Measurements from ENCODE around the gene ZCCHC7. TPM values are rescaled to one million over a fixed set of nuclear protein-coding genes. Genes with fewer than 3 reads are reported as not detected.
A peak's percentile ranks its signal among the peaks of the same experiment; 100 is the strongest.

ZCCHC7 gene
- total RNA-seq, 1 donor = 32.6 TPM

- Histone ChIP-seq H3K36me3 (ENCODE audit: insufficient read depth, low read length) (no peaks in the 10 kb centered on the region), H3K4me2 (ENCODE audit: insufficient read depth, low read length) (no peak overlapping the region), H2AFZ (ENCODE audit: low read length) (no peak overlapping the region), H4K20me1 (ENCODE audit: insufficient read depth, low read length) (no peaks in the 10 kb centered on the region), H3K9me3 (ENCODE audit: low read depth, low read length) (no peaks in the 10 kb centered on the region), H3K4me1 (ENCODE audit: insufficient read depth, low read length) (peaks cover 21% of the 10 kb centered on the region), H3K79me2 (ENCODE audit: insufficient read depth, low read length) (peaks cover 15% of the 10 kb centered on the region), H3K27ac (ENCODE audit: low read depth, low read length) (no peak overlapping the region), H3K4me3 (ENCODE audit: insufficient read depth, low read length) (no peak overlapping the region), H3K27me3 (ENCODE audit: insufficient read depth, low read length) (no peaks in the 10 kb centered on the region)
- DNase-seq (ENCODE audit: insufficient read length, low spot score, missing footprints) = no peak
- TF ChIP-seq, protein P1, sequence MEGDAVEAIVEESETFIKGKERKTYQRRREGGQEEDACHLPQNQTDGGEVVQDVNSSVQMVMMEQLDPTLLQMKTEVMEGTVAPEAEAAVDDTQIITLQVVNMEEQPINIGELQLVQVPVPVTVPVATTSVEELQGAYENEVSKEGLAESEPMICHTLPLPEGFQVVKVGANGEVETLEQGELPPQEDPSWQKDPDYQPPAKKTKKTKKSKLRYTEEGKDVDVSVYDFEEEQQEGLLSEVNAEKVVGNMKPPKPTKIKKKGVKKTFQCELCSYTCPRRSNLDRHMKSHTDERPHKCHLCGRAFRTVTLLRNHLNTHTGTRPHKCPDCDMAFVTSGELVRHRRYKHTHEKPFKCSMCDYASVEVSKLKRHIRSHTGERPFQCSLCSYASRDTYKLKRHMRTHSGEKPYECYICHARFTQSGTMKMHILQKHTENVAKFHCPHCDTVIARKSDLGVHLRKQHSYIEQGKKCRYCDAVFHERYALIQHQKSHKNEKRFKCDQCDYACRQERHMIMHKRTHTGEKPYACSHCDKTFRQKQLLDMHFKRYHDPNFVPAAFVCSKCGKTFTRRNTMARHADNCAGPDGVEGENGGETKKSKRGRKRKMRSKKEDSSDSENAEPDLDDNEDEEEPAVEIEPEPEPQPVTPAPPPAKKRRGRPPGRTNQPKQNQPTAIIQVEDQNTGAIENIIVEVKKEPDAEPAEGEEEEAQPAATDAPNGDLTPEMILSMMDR (IDR thresholded peaks at IDR 0.05; ENCODE audit: extremely low read depth, low read depth, low read length) = no peak
Measured at GRCh38 chr9:37295178-37295577, 174.8 kb downstream of the ZCCHC7 start.

DNA sequence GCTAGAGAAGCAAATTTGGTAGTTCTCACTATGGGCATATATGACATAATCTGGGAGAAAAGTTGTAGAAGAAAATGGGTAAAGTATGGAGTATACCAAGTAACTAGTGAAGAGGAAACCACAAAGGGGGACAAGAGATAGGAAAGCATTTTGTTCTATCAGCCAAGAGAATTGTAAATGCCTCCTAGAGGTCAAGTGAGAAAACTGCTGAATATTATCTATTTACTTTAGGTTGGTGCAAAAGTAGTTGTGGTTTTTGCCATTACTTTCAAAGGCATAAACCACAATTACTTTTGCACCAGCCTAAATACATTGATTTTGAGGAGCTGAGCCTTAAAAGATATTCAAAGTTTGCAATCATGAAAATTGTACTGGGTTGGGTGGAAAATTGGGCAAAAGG is 175.4 kb downstream of the ZCCHC7 start:
- Histone ChIP-seq H3K79me2 (ENCODE audit: insufficient read depth, low read length) (peaks cover 15% of the 10 kb centered on the region), H3K4me3 (ENCODE audit: insufficient read depth, low read length) (no peak overlapping the region), H4K20me1 (ENCODE audit: insufficient read depth, low read length) (no peaks in the 10 kb centered on the region), H3K27me3 (ENCODE audit: insufficient read depth, low read length) (no peaks in the 10 kb centered on the region), H3K9me3 (ENCODE audit: low read depth, low read length) (no peaks in the 10 kb centered on the region), H3K4me1 (ENCODE audit: insufficient read depth, low read length) (peaks cover 18% of the 10 kb centered on the region), H3K36me3 (ENCODE audit: insufficient read depth, low read length) (no peaks in the 10 kb centered on the region), H3K4me2 (ENCODE audit: insufficient read depth, low read length) (no peak overlapping the region), H2AFZ (ENCODE audit: low read length) (no peak overlapping the region), H3K27ac (ENCODE audit: low read depth, low read length) (no peak overlapping the region)
- DNase-seq (ENCODE audit: insufficient read length, low spot score, missing footprints) = no peak
- TF ChIP-seq, protein P1 (IDR thresholded peaks at IDR 0.05; ENCODE audit: extremely low read depth, low read depth, low read length) = peak; percentile 22

DNA sequence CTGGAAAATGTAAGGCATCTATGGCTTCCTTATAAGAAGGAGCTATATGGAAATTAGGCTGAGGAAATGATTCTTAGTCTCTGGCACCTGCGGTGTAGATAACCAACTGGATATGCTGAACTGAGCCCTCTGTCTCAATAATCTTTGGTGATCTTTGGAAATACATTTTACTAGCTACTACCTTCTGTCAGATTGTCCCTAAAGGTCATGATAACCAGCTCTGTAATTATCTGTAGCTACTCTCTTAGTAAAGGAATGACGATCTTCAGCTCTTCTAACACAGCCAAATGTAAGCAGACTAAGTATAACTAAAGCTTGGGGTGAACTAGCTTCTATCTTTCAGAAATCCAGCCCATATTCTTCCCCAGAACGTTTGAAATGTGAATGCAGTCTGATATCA is 177.2 kb downstream of the ZCCHC7 start:
- Histone ChIP-seq H3K27me3 (ENCODE audit: insufficient read depth, low read length) (no peaks in the 10 kb centered on the region), H3K4me3 (ENCODE audit: insufficient read depth, low read length) (no peak overlapping the region), H3K4me1 (ENCODE audit: insufficient read depth, low read length) (peaks cover 9% of the 10 kb centered on the region), H3K36me3 (ENCODE audit: insufficient read depth, low read length) (no peaks in the 10 kb centered on the region), H4K20me1 (ENCODE audit: insufficient read depth, low read length) (no peaks in the 10 kb centered on the region), H3K79me2 (ENCODE audit: insufficient read depth, low read length) (peaks cover 21% of the 10 kb centered on the region), H3K4me2 (ENCODE audit: insufficient read depth, low read length) (no peak overlapping the region), H2AFZ (ENCODE audit: low read length) (no peak overlapping the region), H3K27ac (ENCODE audit: low read depth, low read length) (no peak overlapping the region), H3K9me3 (ENCODE audit: low read depth, low read length) (no peaks in the 10 kb centered on the region)
- TF ChIP-seq, protein P1 (IDR thresholded peaks at IDR 0.05; ENCODE audit: extremely low read depth, low read depth, low read length) = no peak
- DNase-seq (ENCODE audit: insufficient read length, low spot score, missing footprints) = no peak

GRCh38 chr9:37300620-37301019 is 180.2 kb downstream of the ZCCHC7 start:
- Histone ChIP-seq H3K79me2 (ENCODE audit: insufficient read depth, low read length) (peaks cover 21% of the 10 kb centered on the region), H3K36me3 (ENCODE audit: insufficient read depth, low read length) (peaks cover 8% of the 10 kb centered on the region), H3K27ac (ENCODE audit: low read depth, low read length) (no peak overlapping the region), H3K4me3 (ENCODE audit: insufficient read depth, low read length) (no peak overlapping the region), H3K27me3 (ENCODE audit: insufficient read depth, low read length) (no peaks in the 10 kb centered on the region), H3K9me3 (ENCODE audit: low read depth, low read length) (no peaks in the 10 kb centered on the region), H3K4me2 (ENCODE audit: insufficient read depth, low read length) (no peak overlapping the region), H4K20me1 (ENCODE audit: insufficient read depth, low read length) (no peaks in the 10 kb centered on the region), H2AFZ (ENCODE audit: low read length) (no peak overlapping the region), H3K4me1 (ENCODE audit: insufficient read depth, low read length) (no peaks in the 10 kb centered on the region)
- TF ChIP-seq, protein P1 (IDR thresholded peaks at IDR 0.05; ENCODE audit: extremely low read depth, low read depth, low read length) = no peak
- peak; percentile 88 for DNase-seq (ENCODE audit: insufficient read length, low spot score, missing footprints)
